Uterus (tissue), 4 donors: ENCODE measurements around the gene NRSN2. TPM values are rescaled to one million over a fixed set of nuclear protein-coding genes. Genes with fewer than 3 reads are reported as not detected.

Source experiments
- DNase-seq, 2 donors: peaks; one replicate each; pipeline ENCODE4 v3.0.0-alpha.2; 2019 to 2020
- H3K27ac ChIP-seq, 2 donors: fragments of 200-600 bp; sonication (generic); 1 replicate in 1 of 2; 2 replicates in 1 of 2; pipeline ENCODE4 v1.5.1; 2016 to 2018
- H3K27me3 ChIP-seq, 2 donors: fragments of 200-600 bp; sonication (generic); one replicate each; pipeline ENCODE4 v1.5.1; 2018 to 2019; ENCODE audit warnings: control low read depth in 1 of 2
- H3K36me3 ChIP-seq, 2 donors: fragments of 200-600 bp; sonication (generic); one replicate each; pipeline ENCODE4 v1.5.1; 2019; ENCODE audit warnings: control low read depth in 1 of 2
- H3K4me1 ChIP-seq, 2 donors: fragments of 200-600 bp; sonication (generic); one replicate each; pipeline ENCODE4 v1.5.1; 2018 to 2019; ENCODE audit warnings: control low read depth in 1 of 2
- H3K4me3 ChIP-seq, 2 donors: fragments of 200-600 bp; sonication (generic); 1 replicate in 1 of 2; 2 replicates in 1 of 2; pipeline ENCODE4 v1.5.1; 2018 to 2019; ENCODE audit warnings: mild to moderate bottlenecking in 1 of 2
- H3K9me3 ChIP-seq, 2 donors: fragments of 200-600 bp; sonication (generic); one replicate each; pipeline ENCODE4 v1.5.1; 2019; ENCODE audit warnings: control low read depth in 1 of 2
- CTCF ChIP-seq, 4 experiments: fragments of 200-600 bp in 2 of 4; fragments of 450-650 bp in 2 of 4; sonication (generic) in 2 of 4; IDR thresholded peaks; one replicate each; pipeline ENCODE4 v1.5.1; 2016 to 2019; ENCODE audit warnings: antibody characterized with exemption in 4 of 4, mild to moderate bottlenecking in 2 of 4, moderate library complexity in 1 of 4
- POLR2A ChIP-seq, 2 donors: fragments of 450-650 bp; IDR thresholded peaks; one replicate each; pipeline ENCODE4 v1.6.1; 2016; ENCODE audit warnings: antibody characterized with exemption in 2 of 2, mild to moderate bottlenecking in 1 of 2, moderate library complexity in 1 of 2
- intact Hi-C: fragments of 100-400 bp; cut with DNase I; formaldehyde crosslinking; loops from one replicate; pipeline ENCODE4 v1.15.1; 2023; ENCODE audit warnings: low total_unique reads
- total RNA-seq, 4 donors: library from RNA; depleted of rRNA in 3 of 4; stranded (reverse); fragments of >200 nt in 3 of 4; gene quantifications; one replicate each; pipeline versions ENCODE4 v1.1.0 to v1.2.4, GENCODE V29; 2014 to 2023
- donor health status: DM: yes; HTN: yes; CAD: no.

Gene NRSN2, protein sequence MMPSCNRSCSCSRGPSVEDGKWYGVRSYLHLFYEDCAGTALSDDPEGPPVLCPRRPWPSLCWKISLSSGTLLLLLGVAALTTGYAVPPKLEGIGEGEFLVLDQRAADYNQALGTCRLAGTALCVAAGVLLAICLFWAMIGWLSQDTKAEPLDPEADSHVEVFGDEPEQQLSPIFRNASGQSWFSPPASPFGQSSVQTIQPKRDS
- total RNA-seq = 10 to 100 TPM; 10.2 to 65.6 (median 28.7) TPM

GRCh38 chr20:346640-347316 is at the start of gene NRSN2:
NRSN2 (plus strand) TSS chr20:347111; CDS start chr20:349644, 2,533 bp downstream.
- peaks cover 0 to 4% of the 10 kb centered on the region in 2 donors for H3K4me1 ChIP-seq
- H3K27me3 ChIP-seq = no peaks in the 10 kb centered on the region
- no peaks in the 10 kb centered on the region for H3K9me3 ChIP-seq
- intact Hi-C loops = no loop called here
- peak; percentile 59 to 71 for DNase-seq
- no peak for TF ChIP-seq CTCF (IDR thresholded peaks at IDR 0.05)
- TF ChIP-seq POLR2A (IDR thresholded peaks at IDR 0.05) = peak in 1 of 2 donors; percentile 53
- peak within 1 kb of the TSS; percentile 84 to 97 for H3K27ac ChIP-seq
- no peaks in the 10 kb centered on the region for H3K36me3 ChIP-seq
- peak within 1 kb of the TSS; percentile 77 to 83 for H3K4me3 ChIP-seq

DNA sequence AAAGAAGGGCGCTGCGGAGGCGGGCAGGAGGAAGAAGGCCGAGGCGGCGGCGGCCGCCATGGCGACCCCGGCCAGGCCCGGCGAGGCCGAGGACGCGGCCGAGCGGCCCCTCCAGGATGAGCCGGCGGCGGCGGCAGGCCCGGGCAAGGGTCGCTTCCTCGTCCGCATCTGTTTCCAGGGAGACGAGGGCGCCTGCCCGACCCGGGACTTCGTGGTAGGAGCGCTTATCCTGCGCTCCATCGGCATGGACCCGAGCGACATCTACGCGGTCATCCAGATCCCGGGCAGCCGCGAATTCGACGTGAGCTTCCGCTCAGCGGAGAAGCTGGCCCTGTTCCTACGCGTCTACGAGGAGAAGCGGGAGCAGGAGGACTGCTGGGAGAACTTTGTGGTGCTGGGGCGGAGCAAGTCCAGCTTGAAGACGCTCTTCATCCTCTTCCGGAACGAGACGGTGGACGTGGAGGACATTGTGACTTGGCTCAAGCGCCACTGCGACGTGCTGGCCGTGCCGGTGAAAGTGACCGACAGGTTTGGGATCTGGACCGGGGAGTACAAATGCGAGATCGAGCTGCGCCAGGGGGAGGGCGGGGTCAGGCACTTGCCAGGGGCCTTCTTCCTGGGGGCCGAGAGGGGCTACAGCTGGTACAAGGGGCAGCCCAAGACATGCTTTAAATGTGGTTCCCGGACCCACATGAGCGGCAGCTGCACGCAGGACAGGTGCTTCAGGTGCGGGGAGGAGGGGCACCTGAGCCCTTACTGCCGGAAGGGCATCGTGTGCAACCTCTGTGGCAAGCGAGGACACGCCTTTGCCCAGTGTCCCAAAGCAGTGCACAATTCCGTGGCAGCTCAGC is 48.8 kb upstream of the NRSN2 start:
- TF ChIP-seq POLR2A (IDR thresholded peaks at IDR 0.05) = no peak
- no peak for TF ChIP-seq CTCF (IDR thresholded peaks at IDR 0.05)
- peak overlapping the region; percentile 96 to 98 for H3K27ac ChIP-seq
- peak overlapping the region; percentile 79 to 94 for H3K4me3 ChIP-seq
- H3K27me3 ChIP-seq = no peaks in the 10 kb centered on the region
- no peaks in the 10 kb centered on the region for H3K36me3 ChIP-seq
- peak; percentile 45 to 65 for DNase-seq
- intact Hi-C loops = no loop called here
- no peaks in the 10 kb centered on the region for H3K9me3 ChIP-seq
- H3K4me1 ChIP-seq = peaks cover 0 to 6% of the 10 kb centered on the region in 2 donors

- TF ChIP-seq POLR2A (IDR thresholded peaks at IDR 0.05) = no peak
- TF ChIP-seq CTCF (IDR thresholded peaks at IDR 0.05) = no peak
- intact Hi-C loops = no loop called here
- DNase-seq = no peak
- Histone ChIP-seq H3K4me3 (peak overlapping the region; percentile 79 to 94), H3K36me3 (no peaks in the 10 kb centered on the region), H3K27ac (peak overlapping the region; percentile 96 to 98), H3K27me3 (no peaks in the 10 kb centered on the region), H3K9me3 (no peaks in the 10 kb centered on the region), H3K4me1 (peaks cover 0 to 6% of the 10 kb centered on the region in 2 donors)
Measured at GRCh38 chr20:298776-299391, 48.0 kb upstream of the NRSN2 start.

DNA sequence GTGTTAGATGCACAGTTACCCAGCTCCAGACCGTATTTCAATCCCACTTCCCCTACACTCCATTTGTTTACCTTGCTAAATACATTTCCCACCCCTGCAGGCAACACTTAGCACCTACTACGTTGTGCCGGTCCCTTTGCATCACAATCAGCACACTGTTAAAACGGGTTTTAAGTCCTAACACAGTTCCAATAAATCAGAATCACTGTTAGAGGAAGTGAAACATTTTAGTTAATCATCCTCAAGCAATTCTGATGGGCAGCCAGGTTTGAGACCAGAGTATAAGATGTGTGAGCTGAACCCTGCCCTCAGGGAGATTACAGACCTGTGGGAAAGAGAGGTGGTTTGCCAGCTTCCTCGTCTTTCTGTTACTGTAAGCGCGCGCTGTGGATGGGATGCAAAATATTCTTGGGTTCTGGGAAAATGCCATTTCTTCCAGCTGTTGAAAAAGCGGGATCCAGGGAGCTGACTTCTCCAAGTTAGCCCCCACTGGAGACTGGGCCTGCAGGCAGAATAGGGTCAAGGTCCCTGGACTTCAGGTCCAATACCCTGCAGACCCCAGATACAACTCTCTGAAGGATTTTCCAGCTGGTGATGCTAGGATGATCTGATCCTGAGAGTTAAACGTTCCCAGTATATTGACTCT is 46.4 kb upstream of the NRSN2 start:
- H3K27me3 ChIP-seq = no peaks in the 10 kb centered on the region
- TF ChIP-seq POLR2A (IDR thresholded peaks at IDR 0.05) = no peak
- no peak for TF ChIP-seq CTCF (IDR thresholded peaks at IDR 0.05)
- H3K4me3 ChIP-seq = peak overlapping the region in 1 of 2 donors; percentile 3
- no peak for DNase-seq
- H3K4me1 ChIP-seq = peaks cover 0 to 6% of the 10 kb centered on the region in 2 donors
- intact Hi-C loops = no loop called here
- peak overlapping the region; percentile 10 to 98 for H3K27ac ChIP-seq
- H3K9me3 ChIP-seq = no peaks in the 10 kb centered on the region
- H3K36me3 ChIP-seq = no peaks in the 10 kb centered on the region
